Measurements from ENCODE around the gene FAM241A. TPM values are rescaled to one million over a fixed set of nuclear protein-coding genes. Genes with fewer than 3 reads are reported as not detected.

The FAM241A gene
- total and polyA plus RNA-seq, 2 donors (not counting 3 experiments of a cell fraction or from before 2014, with no cell fraction given): 3.2 to 9.1 TPM

- no peaks in the 10 kb centered on the region for H3K9me1 ChIP-seq (replicated peaks; ENCODE audit: control insufficient read depth, extremely low read depth, insufficient read depth, low read length)
- no peak overlapping the region for H3K4me2 ChIP-seq (ENCODE audit: insufficient read depth, low read length)
- H3K27ac ChIP-seq (ENCODE audit: insufficient read depth, low read depth, low read length): no peak overlapping the region
- ChIA-PET CTCF (interaction anchor here (1.2 to 1.4 kb wide), 2 partner anchors 43 to 82 kb away, joined by 4 to 5 read pairs; no protein-coding TSS in a partner anchor), POLR2A (no interaction called here)
- no peaks in the 10 kb centered on the region for H3K27me3 ChIP-seq (ENCODE audit: control insufficient read depth in 2 of 2, insufficient read depth in 2 of 2, low read length in 2 of 2)
- H3K9ac ChIP-seq (replicated peaks; ENCODE audit: extremely low read depth, insufficient read depth, low read length): no peak overlapping the region
- FAIRE-seq: no peak
- H3K9me3 ChIP-seq (replicated peaks; ENCODE audit: control insufficient read depth, insufficient read depth, low read length): no peaks in the 10 kb centered on the region
- H4K20me1 ChIP-seq (replicated peaks; ENCODE audit: control insufficient read depth, extremely low read depth, insufficient read depth, low read length): no peaks in the 10 kb centered on the region
- no peak overlapping the region for H2AFZ ChIP-seq (ENCODE audit: low read depth, low read length)
- no peak for TF ChIP-seq JUN (IDR thresholded peaks at IDR 0.05; ENCODE audit: borderline replicate concordance, insufficient read depth, insufficient read length, low read depth)
- no peak for TF ChIP-seq MYC (IDR thresholded peaks at IDR 0.05; ENCODE audit: low read depth, low read length)
- no peak for TF ChIP-seq EZH2 (IDR thresholded peaks at IDR 0.05; ENCODE audit: borderline replicate concordance, low read depth, low read length, severe bottlenecking)
- no peak for TF ChIP-seq CTCF (IDR thresholded peaks at IDR 0.05; ENCODE audit: extremely low read depth in 1 of 2, insufficient read depth in 1 of 2, low read depth in 1 of 2, low read length in 2 of 2)
- TF ChIP-seq POLR2AphosphoS5 (IDR thresholded peaks at IDR 0.05; ENCODE audit: insufficient read depth, low read depth, low read length): no peak
- no peak for TF ChIP-seq POLR2A (IDR thresholded peaks at IDR 0.05; ENCODE audit: low read depth, low read length)
- TF ChIP-seq GATA2 (IDR thresholded peaks at IDR 0.05; ENCODE audit: insufficient read depth, insufficient read length, low read depth, low read length): no peak
- no peak for TF ChIP-seq FOS (IDR thresholded peaks at IDR 0.05; ENCODE audit: borderline replicate concordance, insufficient read depth, low read length)
- no peak for TF ChIP-seq MAX (IDR thresholded peaks at IDR 0.05; ENCODE audit: insufficient read depth, insufficient read length)
- H3K4me1 ChIP-seq (ENCODE audit: control insufficient read depth, extremely low read depth, insufficient read depth, low read length): no peaks in the 10 kb centered on the region
- no peak for DNase-seq (ENCODE audit: low read depth, low spot score)
- H3K36me3 ChIP-seq (ENCODE audit: control insufficient read depth in 2 of 2, extremely low read depth in 1 of 2, insufficient read depth in 2 of 2, low read length in 2 of 2): no peaks in the 10 kb centered on the region
- H3K4me3 ChIP-seq (replicated peaks in 1 of 3; ENCODE audit: insufficient read depth in 1 of 3, low read depth in 1 of 3, low read length in 3 of 3): no peak overlapping the region
- intact Hi-C loops (cut with micrococcal nuclease): no loop called here
- no TSS peak for BruUV-seq (replicated peaks)
- H3K79me2 ChIP-seq (ENCODE audit: control insufficient read depth, insufficient read depth, low read length): no peaks in the 10 kb centered on the region
- dilution Hi-C loops (cut with MboI; ENCODE audit: extremely low pct_ligation_motif_present, low sequenced_read_pairs): no loop called here
These were observed 45.4 kb downstream of the FAM241A start for GRCh38 chr4:112190684-112191083.

Data from endothelial cell of umbilical vein (primary cell).